Cerebellar nuclear complex (tissue), 1 donor: ENCODE measurements around the gene GAS7.

Experiments used
- DNase-seq, 2 experiments: peaks; one replicate each; lab custom pipeline; 2025; lab: John Stamatoyannopoulos, UW

The GAS7 gene

DNA sequence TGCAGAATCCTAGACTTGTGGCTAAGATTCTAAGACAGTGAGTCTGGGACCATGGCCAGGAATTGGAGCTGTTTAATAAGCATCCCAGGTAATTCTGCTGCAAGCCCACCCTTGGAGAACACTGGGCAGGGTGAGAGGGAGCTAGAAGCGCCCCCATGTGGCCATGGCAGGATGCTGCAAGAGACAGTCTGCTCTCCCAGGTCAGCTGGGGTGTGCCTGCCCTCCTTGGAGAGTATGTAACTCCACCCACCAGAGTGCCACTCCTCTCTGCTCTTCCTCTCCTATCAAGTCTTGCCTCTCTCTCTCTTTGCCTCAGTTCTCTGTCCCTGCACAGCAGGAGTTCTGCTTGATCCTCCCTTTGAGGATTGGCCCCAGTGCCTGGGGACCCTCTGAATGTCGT, 308.3 kb downstream of the GAS7 start:
- DNase-seq: no peak

DNA sequence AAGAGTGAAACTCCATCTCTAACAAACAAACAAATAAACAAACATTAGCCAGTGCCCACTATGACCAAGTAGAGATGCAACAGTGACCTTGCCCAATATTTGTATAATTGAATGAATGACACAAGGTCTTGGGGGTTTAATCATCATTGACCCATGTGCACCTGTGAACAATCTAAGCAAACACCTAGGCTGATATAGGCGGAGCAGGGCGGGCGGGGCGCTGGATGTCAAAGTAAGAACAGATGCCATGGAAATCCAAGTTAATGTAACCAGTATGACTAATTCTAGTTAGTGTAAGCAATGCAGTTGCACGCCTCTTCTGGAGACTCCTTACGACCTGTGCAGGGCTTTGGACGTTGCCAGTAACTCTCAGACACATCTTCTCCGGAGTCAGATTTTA, 310.9 kb downstream of the GAS7 start:
- no peak for DNase-seq

DNA sequence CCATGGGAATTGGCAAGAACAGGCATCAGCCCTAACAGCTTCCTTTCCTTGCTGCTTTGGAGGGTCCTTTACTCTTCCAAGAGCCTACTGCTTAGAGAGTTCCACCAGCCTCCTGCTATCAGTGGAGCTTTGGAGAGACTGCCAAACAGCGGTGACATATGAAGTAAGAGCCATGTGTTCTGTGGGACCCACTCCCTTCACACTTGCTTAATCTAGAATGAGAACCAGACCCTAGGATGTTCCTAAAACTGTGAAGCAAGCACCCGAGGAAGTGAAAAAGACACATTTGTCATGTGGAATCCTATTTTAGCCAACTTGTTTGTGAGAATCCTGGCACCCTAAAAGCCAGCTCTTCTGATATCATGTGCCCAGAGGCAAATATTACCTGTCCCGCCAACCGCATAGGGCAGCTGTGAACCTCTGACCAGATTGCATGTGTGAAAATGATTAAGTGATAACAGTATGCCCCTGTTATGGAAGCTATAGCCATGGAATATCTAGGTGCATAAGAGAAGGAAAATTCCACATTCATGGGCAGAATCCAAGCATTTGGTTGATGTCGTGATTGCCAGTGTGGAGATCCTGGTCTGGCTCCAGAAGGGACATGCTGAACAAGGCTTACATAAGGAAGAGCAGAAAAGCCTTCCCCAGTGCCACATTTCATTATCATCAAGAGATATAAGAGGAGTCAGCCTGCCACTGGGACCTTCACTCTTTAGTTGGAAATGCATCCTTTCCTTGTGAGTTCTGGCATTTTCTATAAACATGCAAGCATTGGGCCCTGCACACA, 312.1 kb downstream of the GAS7 start:
- DNase-seq: no peak

DNA sequence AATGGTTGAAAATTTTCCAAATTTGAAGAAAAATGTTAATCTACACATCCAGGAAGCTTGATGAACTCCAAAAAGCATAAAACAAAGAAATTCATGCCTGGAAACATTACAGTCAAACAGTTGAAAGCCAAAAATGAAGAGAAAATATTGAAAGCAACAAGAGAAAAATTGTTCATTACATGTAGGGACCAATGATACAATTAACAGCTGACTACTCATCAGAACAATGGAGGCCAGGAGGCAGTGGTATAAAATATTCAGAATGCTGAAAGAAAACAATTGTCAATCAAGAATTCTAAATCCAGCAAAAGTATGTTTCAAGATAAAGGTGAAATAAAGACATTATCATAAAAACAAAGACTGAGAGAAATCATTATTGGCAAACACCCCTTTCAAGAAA, 315.0 kb downstream of the GAS7 start:
- no peak for DNase-seq

DNA sequence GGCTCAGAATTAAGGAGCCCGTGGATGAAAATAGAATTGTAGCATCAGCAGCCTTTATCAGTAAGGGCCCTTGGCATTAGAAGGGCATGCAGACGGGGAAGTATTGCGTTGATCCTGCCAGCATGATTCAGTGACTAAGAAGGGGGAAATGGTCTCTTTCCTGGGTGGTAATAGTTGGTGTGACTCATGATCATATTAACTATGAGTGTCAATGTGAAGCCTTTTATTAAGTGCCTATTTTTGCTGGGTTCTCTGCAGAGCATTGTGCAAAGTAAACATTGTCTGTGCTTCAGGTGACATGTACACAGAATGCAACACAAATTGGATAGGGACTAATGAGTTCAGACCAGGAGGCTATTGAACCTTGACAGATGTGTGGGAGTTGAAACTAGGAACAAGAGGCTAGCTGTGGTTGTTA, 317.8 kb downstream of the GAS7 start:
- DNase-seq: no peak

- no peak for DNase-seq
Measured at GRCh38 chr17:9878786-9879525, 319.4 kb downstream of the GAS7 start.

- no peak for DNase-seq
Measured at GRCh38 chr17:9878356-9878755, 320.1 kb downstream of the GAS7 start.

GRCh38 chr17:9875441-9875840, 323.0 kb downstream of the GAS7 start:
- no peak for DNase-seq

DNA sequence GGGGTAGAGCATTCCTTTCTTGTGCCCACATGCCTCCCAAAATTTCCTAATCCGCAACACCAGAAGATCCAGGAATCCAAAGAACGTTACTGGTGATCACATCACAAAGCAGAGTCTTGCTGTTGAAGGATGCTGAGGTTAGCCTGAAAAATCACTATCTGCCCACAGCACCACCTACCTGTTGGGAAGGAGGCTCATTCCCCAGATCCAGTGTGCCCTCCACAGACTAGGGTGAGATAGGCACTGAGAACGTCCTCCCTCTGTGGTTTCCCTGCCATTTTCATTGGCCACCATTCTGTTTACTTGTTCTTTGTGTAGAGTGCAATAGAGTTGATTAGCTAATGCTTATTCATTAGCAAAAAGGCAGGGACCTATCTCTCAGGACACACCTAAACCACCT, 323.7 kb downstream of the GAS7 start:
- DNase-seq: no peak

- no peak for DNase-seq
Measured at GRCh38 chr17:9872852-9873251, 325.6 kb downstream of the GAS7 start.

DNA sequence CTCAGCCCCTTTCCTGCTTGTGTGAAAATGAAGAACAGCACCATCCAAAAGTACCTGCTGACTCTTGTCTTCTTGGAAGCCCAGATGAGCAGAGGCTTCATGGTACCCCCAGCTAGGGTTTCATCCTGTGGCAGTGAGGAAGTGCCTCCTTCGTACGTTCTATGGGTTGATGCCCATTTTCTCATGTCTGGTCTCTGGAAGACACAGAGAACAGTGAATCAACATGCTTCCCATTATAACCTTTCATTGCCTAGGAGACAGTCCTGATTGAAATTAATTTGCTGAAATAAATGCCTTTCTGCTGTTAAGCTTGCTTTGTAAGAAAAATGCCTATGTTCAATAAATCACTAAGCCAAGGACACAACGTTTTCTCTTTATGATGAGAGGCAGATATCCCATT, 329.9 kb downstream of the GAS7 start:
- DNase-seq: no peak

DNA sequence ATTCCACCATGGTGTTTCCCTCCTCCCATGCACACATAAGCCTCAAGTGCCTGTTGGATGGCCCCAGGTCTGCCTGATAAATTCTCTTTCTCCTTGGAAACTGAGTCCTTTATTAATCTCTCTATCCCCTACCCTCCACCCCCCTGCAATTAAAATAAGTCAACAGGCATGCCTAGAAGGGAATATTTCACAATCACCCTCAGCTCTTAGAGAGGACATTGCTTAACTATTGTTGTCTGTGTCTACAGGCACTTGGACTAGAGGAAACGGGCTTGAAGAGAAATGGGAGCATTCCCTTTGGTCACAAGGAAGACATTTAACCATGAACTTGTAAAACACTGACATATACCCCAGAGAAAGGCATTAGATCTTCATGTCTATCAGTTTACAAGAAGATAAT, 332.8 kb downstream of the GAS7 start:
- no peak for DNase-seq

DNA sequence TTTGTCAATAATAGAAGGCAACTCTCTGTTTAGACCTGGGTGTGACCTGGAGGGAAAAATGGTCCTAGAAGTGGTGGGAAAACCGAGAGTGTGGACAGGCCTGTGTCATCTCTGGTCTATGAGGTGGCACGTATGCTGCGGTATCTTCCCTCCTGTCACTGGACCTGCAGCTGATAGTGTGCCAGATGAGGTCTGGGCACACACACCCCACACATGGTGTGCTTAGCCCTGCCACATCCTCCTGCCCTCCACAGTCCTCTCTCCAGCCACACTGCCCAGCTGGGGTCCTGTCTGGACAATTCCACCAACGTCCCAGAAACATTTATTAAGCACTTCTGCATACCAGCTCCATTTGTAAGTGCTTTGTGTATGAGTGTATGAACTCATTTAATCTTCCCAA, 335.5 kb downstream of the GAS7 start:
- no peak for DNase-seq

- DNase-seq: no peak
Measured at GRCh38 chr17:9862220-9862619, 336.2 kb downstream of the GAS7 start.

GRCh38 chr17:9860851-9861250, 337.6 kb downstream of the GAS7 start:
- DNase-seq: no peak
